ENCODE results near the gene EML1.

- TF ChIP-seq, protein P1, sequence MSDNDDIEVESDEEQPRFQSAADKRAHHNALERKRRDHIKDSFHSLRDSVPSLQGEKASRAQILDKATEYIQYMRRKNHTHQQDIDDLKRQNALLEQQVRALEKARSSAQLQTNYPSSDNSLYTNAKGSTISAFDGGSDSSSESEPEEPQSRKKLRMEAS (IDR thresholded peaks at IDR 0.05) = no peak
- no peak for TF ChIP-seq KDM1A (CRISPR knock-in tag; IDR thresholded peaks at IDR 0.05)
These were observed 34.2 kb upstream of the EML1 start for GRCh38 chr14:99758872-99759545.
